PC-3 (cell line): ENCODE measurements around the gene PAN3. TPM values are rescaled to one million over a fixed set of nuclear protein-coding genes. Genes with fewer than 3 reads are reported as not detected.
A peak's percentile ranks its signal among the peaks of the same experiment; 100 is the strongest.

Source experiments
- ATAC-seq: fragments of 200-7000 bp; cut with Tn5 transposase; 2 replicates; pipeline ENCODE4 v1.9.1; 2020; ENCODE audit warnings: mild to moderate bottlenecking, moderate library complexity
- BruUV-seq: library from RNA; stranded (reverse); fragments of 400-500 nt; replicated peaks from 2 replicates; lab custom pipeline; 2021; lab: Mats Ljungman, UMichigan
- CTCF ChIA-PET: fragments of 300-600 bp; sonication (Branson Sonifier 250); formaldehyde crosslinking; loops from one replicate; lab custom pipeline; 2022; ENCODE audit warnings: antibody characterized with exemption; lab: Charles Lee
- POLR2A ChIA-PET: fragments of 300-600 bp; sonication (Branson Sonifier 250); formaldehyde crosslinking; loops from one replicate; lab custom pipeline; 2022; ENCODE audit warnings: antibody characterized with exemption; ENCODE audit not compliant: unreplicated experiment; lab: Charles Lee
- DNase-seq: peaks from one replicate; pipeline ENCODE4 v3.0.0-alpha.2; 2015
- H2AFZ ChIP-seq: fragments of 300-600 bp; sonication (generic); 2 replicates; pipeline ENCODE4 v1.6.0; 2016; ENCODE audit warnings: antibody characterized with exemption, low read length
- H3F3A ChIP-seq: fragments of 300-600 bp; sonication (generic); one replicate; pipeline ENCODE4 v1.6.0; 2017; ENCODE audit warnings: antibody characterized with exemption, low read length, control low read depth, mild to moderate bottlenecking; ENCODE audit not compliant: unreplicated experiment
- H3K27ac ChIP-seq: fragments of 300-600 bp; sonication (generic); 2 replicates; pipeline ENCODE4 v1.5.1; 2016; ENCODE audit warnings: mild to moderate bottlenecking, low read length
- H3K27me3 ChIP-seq: fragments of 300-600 bp; sonication (generic); 2 replicates; pipeline ENCODE4 v1.6.1; 2016; ENCODE audit warnings: low read length, mixed read lengths
- H3K36me3 ChIP-seq: fragments of 300-600 bp; sonication (generic); 2 replicates; pipeline ENCODE4 v1.6.1; 2016; ENCODE audit warnings: low read depth, mixed run types, low read length, mixed read lengths
- H3K4me1 ChIP-seq: fragments of 300-600 bp; sonication (generic); 2 replicates; pipeline ENCODE4 v1.5.1; 2016; ENCODE audit warnings: low read length; ENCODE audit not compliant: insufficient read depth
- H3K4me2 ChIP-seq: fragments of 300-600 bp; sonication (generic); 2 replicates; pipeline ENCODE4 v1.6.0; 2016; ENCODE audit warnings: low read length
- H3K4me3 ChIP-seq: fragments of 300-600 bp; sonication (generic); 2 replicates; pipeline ENCODE4 v1.5.1; 2016; ENCODE audit warnings: mild to moderate bottlenecking, low read length, mixed read lengths
- H3K79me2 ChIP-seq: fragments of 300-600 bp; sonication (generic); 2 replicates; pipeline ENCODE4 v1.6.1; 2017; ENCODE audit warnings: low read length, mixed read lengths
- H3K9ac ChIP-seq: fragments of 300-600 bp; sonication (generic); 2 replicates; pipeline ENCODE4 v1.6.0; 2016; ENCODE audit warnings: mild to moderate bottlenecking, low read length
- H3K9me2 ChIP-seq: fragments of 300-600 bp; sonication (generic); replicated peaks from 2 replicates; pipeline ENCODE4 v1.6.1; 2016; ENCODE audit warnings: mixed run types, low read length, mixed read lengths
- H3K9me3 ChIP-seq: fragments of 300-600 bp; sonication (generic); 2 replicates; pipeline ENCODE4 v1.6.1; 2016; ENCODE audit warnings: low read length, mixed read lengths
- H4K20me1 ChIP-seq: fragments of 300-600 bp; sonication (generic); 2 replicates; pipeline ENCODE4 v1.6.1; 2016; ENCODE audit warnings: low read length, mixed read lengths
- EZH2 ChIP-seq: fragments of 300-600 bp; sonication (generic); IDR thresholded peaks from one replicate; pipeline ENCODE4 v1.6.1; 2017; ENCODE audit warnings: antibody characterized with exemption, mild to moderate bottlenecking, low read length; ENCODE audit not compliant: unreplicated experiment
- EZH2phosphoT487 ChIP-seq: fragments of 300-600 bp; sonication (generic); IDR thresholded peaks from 2 replicates; pipeline ENCODE4 v1.6.1; 2018; ENCODE audit warnings: mild to moderate bottlenecking, antibody characterized with exemption, low read length, borderline replicate concordance
- intact Hi-C: fragments of 100-400 bp; cut with micrococcal nuclease; formaldehyde crosslinking; loops from 2 replicates; pipeline ENCODE4 v1.9.0; 2023
- total RNA-seq: library from RNA; depleted of rRNA; stranded (reverse); fragments of >200 nt; gene quantifications from 2 replicates; pipeline ENCODE4 v1.2.3, GENCODE V29; 2014
- TF ChIP-seq, protein P1 (sequence below): fragments of 300-600 bp; sonication (generic); conservative IDR thresholded peaks from 2 replicates; pipeline ENCODE4 v1.5.1; 2017; ENCODE audit warnings: antibody characterized with exemption, low read depth, mild to moderate bottlenecking, low read length

PAN3 gene
- total RNA-seq, 1 experiment from 2014 or later = 14.6 TPM

DNA sequence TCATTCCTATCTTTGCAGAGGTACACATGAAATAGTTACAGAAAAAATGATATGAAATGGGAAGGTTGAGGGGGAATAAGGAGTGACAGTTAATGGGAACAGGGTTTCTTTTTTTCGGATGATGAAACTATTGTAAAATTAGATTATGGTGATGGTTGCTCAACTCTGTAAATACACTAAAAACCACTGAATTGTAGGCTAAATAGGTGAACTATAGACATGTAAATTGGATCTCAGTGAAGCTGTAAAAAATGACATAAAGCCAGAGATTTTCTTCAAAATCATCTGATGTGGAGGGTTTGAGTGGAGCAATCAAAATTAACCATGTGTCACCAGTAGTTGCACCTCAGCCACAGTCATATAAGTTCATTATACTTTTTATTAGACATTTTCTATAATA lies 31.4 kb upstream of the PAN3 start:
- Histone ChIP-seq H3K9me2 (no peaks in the 10 kb centered on the region), H2AFZ (no peak overlapping the region), H3F3A (no peaks in the 10 kb centered on the region), H3K4me1 (no peaks in the 10 kb centered on the region), H3K27me3 (peaks cover 8% of the 10 kb centered on the region; the same call in 1 of the 2 replicates), H3K4me2 (no peak overlapping the region), H3K27ac (no peak overlapping the region), H3K9me3 (no peaks in the 10 kb centered on the region), H4K20me1 (no peaks in the 10 kb centered on the region), H3K4me3 (no peak overlapping the region), H3K79me2 (no peaks in the 10 kb centered on the region), H3K9ac (no peak overlapping the region), H3K36me3 (no peaks in the 10 kb centered on the region)
- intact Hi-C loops = no loop called here
- no peak for ATAC-seq
- no peak for DNase-seq
- TF ChIP-seq, protein P1, sequence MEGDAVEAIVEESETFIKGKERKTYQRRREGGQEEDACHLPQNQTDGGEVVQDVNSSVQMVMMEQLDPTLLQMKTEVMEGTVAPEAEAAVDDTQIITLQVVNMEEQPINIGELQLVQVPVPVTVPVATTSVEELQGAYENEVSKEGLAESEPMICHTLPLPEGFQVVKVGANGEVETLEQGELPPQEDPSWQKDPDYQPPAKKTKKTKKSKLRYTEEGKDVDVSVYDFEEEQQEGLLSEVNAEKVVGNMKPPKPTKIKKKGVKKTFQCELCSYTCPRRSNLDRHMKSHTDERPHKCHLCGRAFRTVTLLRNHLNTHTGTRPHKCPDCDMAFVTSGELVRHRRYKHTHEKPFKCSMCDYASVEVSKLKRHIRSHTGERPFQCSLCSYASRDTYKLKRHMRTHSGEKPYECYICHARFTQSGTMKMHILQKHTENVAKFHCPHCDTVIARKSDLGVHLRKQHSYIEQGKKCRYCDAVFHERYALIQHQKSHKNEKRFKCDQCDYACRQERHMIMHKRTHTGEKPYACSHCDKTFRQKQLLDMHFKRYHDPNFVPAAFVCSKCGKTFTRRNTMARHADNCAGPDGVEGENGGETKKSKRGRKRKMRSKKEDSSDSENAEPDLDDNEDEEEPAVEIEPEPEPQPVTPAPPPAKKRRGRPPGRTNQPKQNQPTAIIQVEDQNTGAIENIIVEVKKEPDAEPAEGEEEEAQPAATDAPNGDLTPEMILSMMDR = no peak
- TF ChIP-seq EZH2phosphoT487 (no peak), EZH2 (no peak)
- CTCF ChIA-PET = no interaction called here
- POLR2A ChIA-PET = no interaction called here
- no TSS peak for BruUV-seq

DNA sequence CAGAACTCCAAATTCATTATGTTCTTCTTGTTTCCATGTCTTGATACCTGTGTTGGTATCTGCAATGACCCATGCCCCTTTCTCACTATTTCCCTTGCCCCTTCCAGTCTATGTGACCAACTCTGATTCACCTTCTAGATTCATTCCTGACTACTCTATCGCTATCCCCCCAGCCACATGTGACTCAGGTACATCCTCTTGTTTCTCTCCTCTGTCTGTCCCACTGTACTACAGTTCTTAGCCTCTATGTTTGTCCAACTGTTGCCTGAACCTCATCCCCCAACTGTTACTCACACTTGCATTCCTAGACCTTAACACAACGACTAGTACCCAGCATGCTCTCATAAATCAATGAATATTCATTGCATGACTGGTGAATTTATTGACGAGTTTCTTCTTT lies 27.9 kb upstream of the PAN3 start:
- CTCF ChIA-PET = no interaction called here
- Histone ChIP-seq H3K36me3 (no peaks in the 10 kb centered on the region), H3K27ac (no peak overlapping the region), H3K27me3 (0 out of 2 replicates have a peak, but pooled peaks cover 4% of the 10 kb centered on the region), H3K4me3 (no peak overlapping the region), H3K9ac (no peak overlapping the region), H3K4me1 (no peaks in the 10 kb centered on the region), H3K79me2 (no peaks in the 10 kb centered on the region), H3K4me2 (no peak overlapping the region), H4K20me1 (no peaks in the 10 kb centered on the region), H3F3A (no peaks in the 10 kb centered on the region), H3K9me3 (no peaks in the 10 kb centered on the region), H3K9me2 (no peaks in the 10 kb centered on the region), H2AFZ (no peak overlapping the region)
- DNase-seq (peak; percentile 17), ATAC-seq (no peak)
- POLR2A ChIA-PET = no interaction called here
- TF ChIP-seq EZH2phosphoT487 (no peak), EZH2 (no peak)
- TF ChIP-seq, protein P1 = no peak
- no TSS peak for BruUV-seq
- intact Hi-C loops = no loop called here

DNA sequence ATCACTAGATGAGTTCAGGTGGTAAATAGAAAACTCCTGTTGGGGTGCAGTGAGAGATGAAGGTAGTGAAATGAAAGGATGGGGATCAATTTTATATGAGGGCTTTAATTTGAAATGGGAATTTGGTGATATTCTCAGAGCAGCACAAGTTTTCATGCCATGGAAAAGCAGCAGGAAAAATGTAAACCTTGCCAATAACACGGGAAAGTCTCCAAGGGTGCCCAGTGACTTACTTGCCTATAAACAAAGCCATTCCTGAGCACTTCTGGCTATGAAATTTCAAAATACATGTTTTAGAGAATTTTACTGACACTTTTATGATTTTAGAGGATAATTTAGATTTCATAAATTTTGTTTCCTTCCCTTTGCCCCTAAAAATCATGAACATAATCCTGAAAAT lies 21.6 kb upstream of the PAN3 start:
- no peaks in the 10 kb centered on the region for H3F3A ChIP-seq
- H3K4me3 ChIP-seq = no peak overlapping the region
- no peak overlapping the region for H3K9ac ChIP-seq
- no peaks in the 10 kb centered on the region for H3K9me3 ChIP-seq
- no peak overlapping the region for H3K4me2 ChIP-seq
- POLR2A ChIA-PET = no interaction called here
- no TSS peak for BruUV-seq
- H3K9me2 ChIP-seq = no peaks in the 10 kb centered on the region
- DNase-seq = no peak
- no peaks in the 10 kb centered on the region for H3K79me2 ChIP-seq
- intact Hi-C loops = no loop called here
- no peaks in the 10 kb centered on the region for H3K4me1 ChIP-seq
- no peaks in the 10 kb centered on the region for H3K36me3 ChIP-seq
- no peak for ATAC-seq
- no peak overlapping the region for H2AFZ ChIP-seq
- TF ChIP-seq, protein P1 = no peak
- TF ChIP-seq EZH2 (no peak), EZH2phosphoT487 (no peak)
- no peaks in the 10 kb centered on the region for H3K27me3 ChIP-seq
- no peak overlapping the region for H3K27ac ChIP-seq
- H4K20me1 ChIP-seq = no peaks in the 10 kb centered on the region
- CTCF ChIA-PET = no interaction called here
